Type B pancreatic cell (in vitro differentiated cells): ENCODE data around the gene KIF25. TPM values are rescaled to one million over a fixed set of nuclear protein-coding genes. Genes with fewer than 3 reads are reported as not detected.

Experiments
- DNase-seq: peaks from one replicate; pipeline ENCODE4 v3.0.0; 2021; ENCODE audit warnings: mixed read lengths; ENCODE audit not compliant: unreplicated experiment; ENCODE audit errors: extremely low spot score
- H3K27ac Mint-ChIP-seq: 2 replicates; pipeline ENCODE4 v1.8.0; 2021; ENCODE audit warnings: mild to moderate bottlenecking, mixed read lengths
- H3K27me3 Mint-ChIP-seq: 2 replicates; pipeline ENCODE4 v1.8.0; 2021; ENCODE audit warnings: mixed read lengths
- H3K36me3 Mint-ChIP-seq: 2 replicates; pipeline ENCODE4 v1.8.0; 2021; ENCODE audit warnings: mixed read lengths
- H3K4me1 Mint-ChIP-seq: one replicate; pipeline ENCODE4 v1.8.0; 2021; ENCODE audit warnings: mixed read lengths; ENCODE audit not compliant: unreplicated experiment
- H3K4me3 Mint-ChIP-seq: 2 replicates; pipeline ENCODE4 v1.8.0; 2021; ENCODE audit warnings: mild to moderate bottlenecking, mixed read lengths
- H3K9me3 Mint-ChIP-seq: 2 replicates; pipeline ENCODE4 v1.8.0; 2021; ENCODE audit warnings: mixed read lengths
- CTCF ChIP-seq: fragments of 200-600 bp; sonication (generic); conservative IDR thresholded peaks from 2 replicates; pipeline ENCODE4 v1.5.0; 2021; ENCODE audit warnings: antibody characterized with exemption, mild to moderate bottlenecking
- total RNA-seq: library from RNA; stranded (reverse); gene quantifications from 2 replicates; pipeline ENCODE4 v1.2.1, GENCODE V29; 2021; ENCODE audit warnings: low replicate concordance

KIF25 gene
- total RNA-seq, 1 donor from 2014 or later, result not detected

DNA sequence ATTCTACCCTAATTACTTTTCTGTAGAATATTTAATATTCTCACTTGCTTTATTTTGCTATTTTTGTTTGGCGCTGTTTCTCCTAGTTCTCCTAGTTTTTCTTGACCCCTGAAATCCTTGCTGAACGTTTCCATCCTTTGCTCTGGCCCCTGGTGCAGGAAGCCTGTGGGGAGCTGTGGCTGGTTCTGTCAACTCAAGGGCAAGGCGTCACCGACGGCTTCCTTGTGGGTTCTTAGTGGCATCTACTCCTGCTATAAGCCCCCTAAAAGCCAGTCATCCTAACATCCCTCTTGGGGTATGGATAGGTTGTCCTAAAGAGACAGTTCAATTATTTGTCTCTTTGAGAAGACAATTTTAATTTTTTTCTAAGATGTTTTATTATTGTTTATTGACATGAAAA lies 36.9 kb upstream of the KIF25 start:
- Mint-ChIP-seq H3K27me3 (no peaks in the 10 kb centered on the region), H3K27ac (no peak overlapping the region), H3K36me3 (peaks cover 29% of the 10 kb centered on the region), H3K9me3 (no peaks in the 10 kb centered on the region), H3K4me1 (peaks cover 22% of the 10 kb centered on the region), H3K4me3 (no peak overlapping the region)
- no peak for TF ChIP-seq CTCF
- no peak for DNase-seq

- Mint-ChIP-seq H3K27me3 (no peaks in the 10 kb centered on the region), H3K4me3 (no peak overlapping the region), H3K36me3 (peaks cover 41% of the 10 kb centered on the region), H3K4me1 (peaks cover 30% of the 10 kb centered on the region), H3K27ac (no peak overlapping the region), H3K9me3 (no peaks in the 10 kb centered on the region)
- TF ChIP-seq CTCF, result no peak
- DNase-seq, result no peak
Observed at GRCh38 chr6:167962711-167963110, 34.8 kb upstream of the KIF25 start.

GRCh38 chr6:167963589-167964057 lies 33.8 kb upstream of the KIF25 start:
- Mint-ChIP-seq H3K4me1 (peaks cover 27% of the 10 kb centered on the region), H3K27me3 (no peaks in the 10 kb centered on the region), H3K36me3 (peaks cover 49% of the 10 kb centered on the region), H3K4me3 (no peak overlapping the region), H3K9me3 (no peaks in the 10 kb centered on the region), H3K27ac (peak overlapping the region; percentile 52)
- TF ChIP-seq CTCF, result no peak
- DNase-seq, result no peak

- DNase-seq, result no peak
- H3K9me3 Mint-ChIP-seq, result no peaks in the 10 kb centered on the region
- H3K4me1 Mint-ChIP-seq, result peaks cover 25% of the 10 kb centered on the region
- peaks cover 53% of the 10 kb centered on the region for H3K36me3 Mint-ChIP-seq
- no peak for TF ChIP-seq CTCF
- peak overlapping the region; percentile 36 for H3K27ac Mint-ChIP-seq
- H3K4me3 Mint-ChIP-seq, result no peak overlapping the region
- no peaks in the 10 kb centered on the region for H3K27me3 Mint-ChIP-seq
Observed at GRCh38 chr6:167965592-167966539, 31.6 kb upstream of the KIF25 start.

GRCh38 chr6:167966540-167966905 lies 30.9 kb upstream of the KIF25 start:
- Mint-ChIP-seq H3K4me1 (peaks cover 23% of the 10 kb centered on the region), H3K36me3 (peaks cover 48% of the 10 kb centered on the region), H3K27me3 (no peaks in the 10 kb centered on the region), H3K4me3 (no peak overlapping the region), H3K27ac (peak overlapping the region; percentile 36), H3K9me3 (no peaks in the 10 kb centered on the region)
- TF ChIP-seq CTCF, result no peak
- DNase-seq, result no peak
